GM10266 (cell line): ENCODE measurements around the gene SH3RF3.
"Not testable (repeated sequence)": the region's sequence is repeated elsewhere in the genome, so short reads cannot be mapped to it uniquely, and the experiment has no call there.

Experiments
- DNase-seq: peaks from one replicate; pipeline ENCODE4 v3.0.0; 2012; ENCODE audit errors: extremely low spot score
- TF ChIP-seq, protein P1 (sequence below): IDR thresholded peaks from 2 replicates; pipeline ENCODE4 v1.5.1; 2012; ENCODE audit warnings: mild to moderate bottlenecking, low read depth; ENCODE audit not compliant: control insufficient read depth, insufficient read depth; ENCODE audit errors: missing control alignments

Gene SH3RF3

DNA sequence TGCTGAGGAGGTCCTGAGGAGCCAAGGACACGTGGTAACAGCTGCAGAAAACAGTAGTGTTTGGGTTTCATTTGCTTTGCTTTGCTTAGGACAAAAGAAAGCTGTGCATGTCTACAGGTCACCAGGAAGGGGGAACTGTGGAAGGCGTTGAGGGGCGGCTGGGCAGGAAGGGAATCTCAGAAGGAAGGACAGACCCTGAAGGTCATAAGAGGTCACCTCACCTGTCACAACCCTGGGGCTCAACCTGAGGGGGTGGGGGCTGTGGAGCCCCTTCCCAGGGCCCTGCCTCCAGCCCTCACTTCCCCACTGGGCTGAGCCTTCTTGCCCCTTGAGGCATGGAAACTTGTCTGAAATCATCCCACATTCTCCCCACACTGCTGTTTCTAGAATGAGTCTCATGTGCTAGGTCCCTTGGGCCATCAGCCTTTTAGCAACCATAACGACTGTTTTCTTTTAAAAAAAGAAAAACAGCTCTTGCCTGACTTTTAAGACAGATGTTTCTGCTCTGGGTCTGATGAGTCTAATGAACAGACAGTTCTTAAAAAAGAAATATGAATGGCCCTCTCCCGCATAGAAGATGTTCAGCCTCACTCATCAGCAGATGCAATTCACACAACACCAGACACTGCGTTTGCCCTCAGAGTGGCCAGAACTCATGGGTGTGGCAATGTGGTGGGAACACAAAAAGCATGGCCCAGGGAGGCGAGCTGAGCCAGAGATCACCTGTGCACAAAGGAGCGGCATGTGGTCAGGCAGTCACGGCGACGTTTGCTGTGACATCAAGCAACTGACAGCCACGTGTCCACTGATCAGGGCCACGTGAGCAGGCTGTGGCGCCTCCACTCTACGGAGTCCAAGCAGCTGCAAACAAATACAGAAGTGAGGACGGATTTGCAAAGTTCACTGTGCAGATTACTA, 400.8 kb downstream of the SH3RF3 start:
- TF ChIP-seq, protein P1, sequence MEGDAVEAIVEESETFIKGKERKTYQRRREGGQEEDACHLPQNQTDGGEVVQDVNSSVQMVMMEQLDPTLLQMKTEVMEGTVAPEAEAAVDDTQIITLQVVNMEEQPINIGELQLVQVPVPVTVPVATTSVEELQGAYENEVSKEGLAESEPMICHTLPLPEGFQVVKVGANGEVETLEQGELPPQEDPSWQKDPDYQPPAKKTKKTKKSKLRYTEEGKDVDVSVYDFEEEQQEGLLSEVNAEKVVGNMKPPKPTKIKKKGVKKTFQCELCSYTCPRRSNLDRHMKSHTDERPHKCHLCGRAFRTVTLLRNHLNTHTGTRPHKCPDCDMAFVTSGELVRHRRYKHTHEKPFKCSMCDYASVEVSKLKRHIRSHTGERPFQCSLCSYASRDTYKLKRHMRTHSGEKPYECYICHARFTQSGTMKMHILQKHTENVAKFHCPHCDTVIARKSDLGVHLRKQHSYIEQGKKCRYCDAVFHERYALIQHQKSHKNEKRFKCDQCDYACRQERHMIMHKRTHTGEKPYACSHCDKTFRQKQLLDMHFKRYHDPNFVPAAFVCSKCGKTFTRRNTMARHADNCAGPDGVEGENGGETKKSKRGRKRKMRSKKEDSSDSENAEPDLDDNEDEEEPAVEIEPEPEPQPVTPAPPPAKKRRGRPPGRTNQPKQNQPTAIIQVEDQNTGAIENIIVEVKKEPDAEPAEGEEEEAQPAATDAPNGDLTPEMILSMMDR: no peak
- DNase-seq: no peak

GRCh38 chr2:109530712-109531111, 401.7 kb downstream of the SH3RF3 start:
- DNase-seq: no peak
- TF ChIP-seq, protein P1: no peak

GRCh38 chr2:109531221-109531620, 402.2 kb downstream of the SH3RF3 start:
- DNase-seq: no peak
- TF ChIP-seq, protein P1: no peak

- TF ChIP-seq, protein P1: no peak
- DNase-seq: no peak
Measured at GRCh38 chr2:109531896-109532727, 403.1 kb downstream of the SH3RF3 start.

DNA sequence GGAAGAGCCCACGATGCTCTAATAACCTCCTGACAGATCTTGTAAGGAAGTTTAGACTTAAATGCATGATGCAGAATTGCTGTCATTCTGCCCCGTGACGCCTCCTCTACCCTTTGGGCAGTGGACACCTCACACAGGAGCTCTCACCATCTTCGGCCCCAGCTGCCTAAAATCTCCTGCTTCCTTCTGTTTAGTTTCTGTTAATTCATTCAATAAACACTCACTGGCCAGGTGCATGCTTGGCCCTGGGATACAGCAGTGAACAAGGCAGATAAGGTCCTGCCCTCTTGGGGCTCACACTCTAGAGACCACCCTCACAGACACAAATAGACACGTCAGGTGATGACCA, 403.7 kb downstream of the SH3RF3 start:
- DNase-seq: no peak
- TF ChIP-seq, protein P1: no peak

GRCh38 chr2:109533823-109534222, 404.8 kb downstream of the SH3RF3 start:
- no peak for DNase-seq
- TF ChIP-seq, protein P1: no peak

GRCh38 chr2:109535217-109535946, 406.4 kb downstream of the SH3RF3 start:
- TF ChIP-seq, protein P1: no peak
- DNase-seq: no peak

GRCh38 chr2:109536556-109536955, 407.6 kb downstream of the SH3RF3 start:
- not testable (repeated sequence) for DNase-seq
